ENCODE measurements around the gene SLC7A4.

- no peak for TF ChIP-seq CTCF (IDR thresholded peaks at IDR 0.05; ENCODE audit: insufficient read depth, low read depth, low read length)
- TF ChIP-seq EZH2 (IDR thresholded peaks at IDR 0.05; ENCODE audit: insufficient read depth, low read length): no peak
Observed at GRCh38 chr22:21044931-21045584, 12.7 kb upstream of the SLC7A4 start.

All from astrocyte (in vitro differentiated cells and primary cell).